ENCODE data around the gene CPXM1.

Gene CPXM1

GRCh38 chr20:2748551-2749342 lies 51.7 kb downstream of the CPXM1 start:
- DNase-seq (ENCODE audit: low read depth): no peak

DNA sequence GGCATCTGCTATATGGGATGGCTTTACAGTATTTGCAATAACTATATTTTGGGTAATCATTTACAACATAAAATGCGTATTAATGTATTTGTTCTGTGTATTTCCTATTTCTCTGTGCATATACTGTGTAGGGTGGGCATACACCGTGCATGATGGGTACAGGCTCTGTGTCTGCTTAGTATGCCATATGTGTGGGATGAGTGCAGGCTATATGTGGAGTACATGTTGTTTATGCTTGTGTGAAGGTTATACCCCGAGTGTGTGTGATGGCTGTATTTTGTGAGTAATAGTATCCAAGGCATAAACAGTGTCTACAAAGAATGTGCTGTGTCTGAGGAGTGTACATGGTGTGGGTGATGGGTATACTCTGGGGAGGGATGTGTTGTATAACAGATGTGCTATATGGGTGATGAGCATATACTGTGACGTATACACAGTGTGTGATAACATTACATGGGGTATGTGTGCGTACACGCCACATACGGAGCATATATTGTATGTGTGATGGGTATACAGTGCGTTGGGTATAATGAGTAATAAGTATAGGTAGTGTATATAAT lies 52.7 kb downstream of the CPXM1 start:
- DNase-seq (ENCODE audit: low read depth): no peak

DNA sequence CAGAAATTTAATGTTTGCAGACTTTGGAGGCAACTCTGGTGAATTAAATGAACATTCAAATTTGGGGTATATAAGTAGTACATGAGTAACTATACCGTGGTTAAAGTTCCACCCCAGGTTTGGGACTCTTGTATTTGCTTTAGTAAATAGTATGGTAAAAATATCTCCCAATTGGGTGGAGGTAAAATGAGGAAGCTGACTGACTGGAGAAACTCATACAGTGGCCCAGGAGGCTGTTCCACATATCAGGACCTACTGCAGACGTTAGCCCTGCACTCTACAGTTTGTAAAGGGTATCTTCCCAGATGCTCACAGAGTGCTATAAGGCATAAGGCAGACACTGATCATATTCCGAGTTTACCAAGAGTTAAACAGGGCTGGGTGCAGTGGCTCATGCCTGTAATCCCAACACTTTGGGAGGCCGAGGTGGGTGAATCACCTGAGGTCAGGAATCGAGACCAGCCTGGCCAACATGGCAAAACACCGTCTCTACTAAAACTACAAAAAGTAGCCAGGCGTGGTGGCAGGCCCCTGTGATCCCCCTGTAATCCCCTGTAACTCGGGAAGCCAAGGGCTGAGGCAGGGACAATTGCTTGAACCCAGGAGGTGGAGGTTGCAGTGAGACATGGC lies 53.7 kb downstream of the CPXM1 start:
- no peak for DNase-seq (ENCODE audit: low read depth)

- DNase-seq (ENCODE audit: low read depth): no peak
Measured at GRCh38 chr20:2745936-2746635, 54.3 kb downstream of the CPXM1 start.

- no peak for DNase-seq (ENCODE audit: low read depth)
Measured at GRCh38 chr20:2745060-2745910, 55.1 kb downstream of the CPXM1 start.

Measured in activated T-cell treated with anti-CD3 and anti-CD28 coated beads for 1 hour (primary cell).